Measurements from ENCODE around the gene AUH.

GRCh38 chr9:91211919-91212318 lies 149.8 kb downstream of the AUH start:
- TF ChIP-seq CTCF (IDR thresholded peaks at IDR 0.05) (no peak), POLR2A (IDR thresholded peaks at IDR 0.05) (no peak), POLR2AphosphoS5 (IDR thresholded peaks at IDR 0.05) (no peak), EP300 (IDR thresholded peaks at IDR 0.05) (no peak)

All from gastroesophageal sphincter (tissue), 3 donors.